Chondrocyte (in vitro differentiated cells): ENCODE results near the gene TBC1D19. TPM values are rescaled to one million over a fixed set of nuclear protein-coding genes. Genes with fewer than 3 reads are reported as not detected.
A peak's percentile ranks its signal among the peaks of the same experiment; 100 is the strongest.

Source experiments
- DNase-seq: peaks from one replicate; pipeline ENCODE4 v3.0.0; 2021; ENCODE audit warnings: mixed read lengths, low spot score
- H3K27ac Mint-ChIP-seq: one replicate; pipeline ENCODE4 v1.8.0; 2021; ENCODE audit warnings: mild to moderate bottlenecking, moderate library complexity, mixed read lengths; ENCODE audit not compliant: unreplicated experiment
- H3K27me3 Mint-ChIP-seq: 2 replicates; pipeline ENCODE4 v1.8.0; 2021; ENCODE audit warnings: low read depth, mixed read lengths
- H3K36me3 Mint-ChIP-seq: 2 replicates; pipeline ENCODE4 v1.8.0; 2021; ENCODE audit warnings: low read depth, mixed read lengths
- H3K4me1 Mint-ChIP-seq: 2 replicates; pipeline ENCODE4 v1.8.0; 2021; ENCODE audit warnings: low read depth, mild to moderate bottlenecking, mixed read lengths
- H3K4me3 Mint-ChIP-seq: one replicate; pipeline ENCODE4 v1.8.0; 2021; ENCODE audit warnings: mild to moderate bottlenecking, moderate library complexity, mixed read lengths; ENCODE audit not compliant: unreplicated experiment
- H3K9me3 Mint-ChIP-seq: 2 replicates; pipeline ENCODE4 v1.8.0; 2021; ENCODE audit warnings: low read depth, mixed read lengths
- CTCF ChIP-seq: fragments of 200-600 bp; sonication (generic); IDR thresholded peaks from 2 replicates; pipeline ENCODE4 v1.5.0; 2021; ENCODE audit warnings: antibody characterized with exemption, mild to moderate bottlenecking, moderate library complexity
- total RNA-seq: library from RNA; stranded (reverse); gene quantifications from 3 replicates; pipeline ENCODE4 v1.2.1, GENCODE V29; 2021

Gene TBC1D19
- total RNA-seq, 1 donor from 2014 or later = 12.4 TPM

- H3K36me3 Mint-ChIP-seq = peaks cover 7% of the 10 kb centered on the region
- H3K27me3 Mint-ChIP-seq = no peaks in the 10 kb centered on the region
- DNase-seq = no peak
- H3K4me1 Mint-ChIP-seq = peaks cover 6% of the 10 kb centered on the region
- TF ChIP-seq CTCF = no peak
- H3K27ac Mint-ChIP-seq = no peak overlapping the region
- H3K9me3 Mint-ChIP-seq = no peaks in the 10 kb centered on the region
- H3K4me3 Mint-ChIP-seq = no peak overlapping the region
Observed at GRCh38 chr4:26729547-26729946, 145.7 kb downstream of the TBC1D19 start.

- DNase-seq = no peak
- H3K27me3 Mint-ChIP-seq = no peaks in the 10 kb centered on the region
- H3K4me3 Mint-ChIP-seq = no peak overlapping the region
- peaks cover 6% of the 10 kb centered on the region for H3K4me1 Mint-ChIP-seq
- H3K9me3 Mint-ChIP-seq = no peaks in the 10 kb centered on the region
- H3K36me3 Mint-ChIP-seq = no peaks in the 10 kb centered on the region
- H3K27ac Mint-ChIP-seq = peak overlapping the region; percentile 29
- TF ChIP-seq CTCF = no peak
Observed at GRCh38 chr4:26731351-26732035, 147.6 kb downstream of the TBC1D19 start.

GRCh38 chr4:26732356-26732755 lies 148.5 kb downstream of the TBC1D19 start:
- no peak for TF ChIP-seq CTCF
- Mint-ChIP-seq H3K36me3 (no peaks in the 10 kb centered on the region), H3K4me1 (peaks cover 6% of the 10 kb centered on the region), H3K27ac (no peak overlapping the region), H3K4me3 (no peak overlapping the region), H3K27me3 (no peaks in the 10 kb centered on the region), H3K9me3 (no peaks in the 10 kb centered on the region)
- DNase-seq = no peak

- H3K4me3 Mint-ChIP-seq = no peak overlapping the region
- H3K27ac Mint-ChIP-seq = no peak overlapping the region
- H3K27me3 Mint-ChIP-seq = no peaks in the 10 kb centered on the region
- no peak for DNase-seq
- no peaks in the 10 kb centered on the region for H3K36me3 Mint-ChIP-seq
- TF ChIP-seq CTCF = no peak
- no peaks in the 10 kb centered on the region for H3K9me3 Mint-ChIP-seq
- H3K4me1 Mint-ChIP-seq = peaks cover 4% of the 10 kb centered on the region
Observed at GRCh38 chr4:26736621-26737020, 152.7 kb downstream of the TBC1D19 start.

- Mint-ChIP-seq H3K27ac (no peak overlapping the region), H3K4me1 (peaks cover 9% of the 10 kb centered on the region), H3K36me3 (no peaks in the 10 kb centered on the region), H3K4me3 (no peak overlapping the region), H3K27me3 (no peaks in the 10 kb centered on the region), H3K9me3 (no peaks in the 10 kb centered on the region)
- DNase-seq = no peak
- no peak for TF ChIP-seq CTCF
Observed at GRCh38 chr4:26737385-26737784, 153.5 kb downstream of the TBC1D19 start.
